GM12873 (cell line): ENCODE measurements around the gene ELF2.

Source experiments
- TF ChIP-seq, protein P1 (sequence below): IDR thresholded peaks from 2 replicates; pipeline ENCODE4 v1.5.1; 2012; ENCODE audit warnings: low read depth, mild to moderate bottlenecking, moderate library complexity, low read length, control low read depth; ENCODE audit not compliant: insufficient read depth; ENCODE audit errors: missing control alignments

ELF2 gene

GRCh38 chr4:139200102-139200501 is 23.1 kb upstream of the ELF2 start:
- TF ChIP-seq, protein P1, sequence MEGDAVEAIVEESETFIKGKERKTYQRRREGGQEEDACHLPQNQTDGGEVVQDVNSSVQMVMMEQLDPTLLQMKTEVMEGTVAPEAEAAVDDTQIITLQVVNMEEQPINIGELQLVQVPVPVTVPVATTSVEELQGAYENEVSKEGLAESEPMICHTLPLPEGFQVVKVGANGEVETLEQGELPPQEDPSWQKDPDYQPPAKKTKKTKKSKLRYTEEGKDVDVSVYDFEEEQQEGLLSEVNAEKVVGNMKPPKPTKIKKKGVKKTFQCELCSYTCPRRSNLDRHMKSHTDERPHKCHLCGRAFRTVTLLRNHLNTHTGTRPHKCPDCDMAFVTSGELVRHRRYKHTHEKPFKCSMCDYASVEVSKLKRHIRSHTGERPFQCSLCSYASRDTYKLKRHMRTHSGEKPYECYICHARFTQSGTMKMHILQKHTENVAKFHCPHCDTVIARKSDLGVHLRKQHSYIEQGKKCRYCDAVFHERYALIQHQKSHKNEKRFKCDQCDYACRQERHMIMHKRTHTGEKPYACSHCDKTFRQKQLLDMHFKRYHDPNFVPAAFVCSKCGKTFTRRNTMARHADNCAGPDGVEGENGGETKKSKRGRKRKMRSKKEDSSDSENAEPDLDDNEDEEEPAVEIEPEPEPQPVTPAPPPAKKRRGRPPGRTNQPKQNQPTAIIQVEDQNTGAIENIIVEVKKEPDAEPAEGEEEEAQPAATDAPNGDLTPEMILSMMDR, result no peak

DNA sequence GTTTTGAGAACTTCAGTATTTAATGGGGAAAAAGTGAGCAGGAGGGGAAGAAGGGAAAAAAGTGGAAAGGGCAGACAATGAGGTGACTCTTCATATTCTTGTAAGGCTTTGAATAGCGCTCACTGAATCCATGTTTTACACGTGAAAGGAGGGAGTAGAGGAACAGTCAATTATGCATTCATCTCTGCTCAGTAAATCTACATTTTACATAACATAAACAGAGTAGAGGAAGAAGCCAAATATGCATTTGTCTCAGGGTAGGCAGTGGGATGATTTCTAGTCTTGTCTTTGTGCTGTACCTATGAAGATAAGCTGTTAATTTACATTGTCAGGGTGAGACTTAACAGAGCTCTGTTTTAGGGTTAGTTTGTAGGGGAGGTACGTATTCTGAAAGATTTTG is 19.4 kb upstream of the ELF2 start:
- TF ChIP-seq, protein P1, result no peak

- TF ChIP-seq, protein P1, result no peak
These were observed 14.4 kb upstream of the ELF2 start for GRCh38 chr4:139191373-139191772.

- TF ChIP-seq, protein P1, result no peak
These were observed 13.0 kb upstream of the ELF2 start for GRCh38 chr4:139189972-139190371.

DNA sequence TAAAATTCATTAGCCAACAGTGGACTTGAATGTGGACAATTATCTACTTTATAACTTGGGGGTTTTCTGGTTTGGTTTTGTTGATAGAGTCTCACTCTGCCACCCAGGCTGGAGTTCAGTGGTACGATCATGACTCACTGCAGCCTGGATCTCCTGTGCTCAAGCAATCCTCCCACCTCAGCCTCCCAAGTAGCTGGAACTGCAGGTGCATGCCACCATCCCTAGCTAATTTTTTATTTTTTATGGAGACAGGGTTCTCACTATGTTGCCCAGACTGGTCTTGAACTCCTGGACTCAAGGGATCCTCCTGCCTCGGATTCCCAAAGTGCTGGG is 12.4 kb upstream of the ELF2 start:
- TF ChIP-seq, protein P1, result no peak

GRCh38 chr4:139188648-139189416 is 11.8 kb upstream of the ELF2 start:
- TF ChIP-seq, protein P1, result no peak

GRCh38 chr4:139184129-139184528 is 7.1 kb upstream of the ELF2 start:
- TF ChIP-seq, protein P1, result peak; percentile 12
